Smooth muscle cell (in vitro differentiated cells): ENCODE results near the gene RELL2. TPM values are rescaled to one million over a fixed set of nuclear protein-coding genes. Genes with fewer than 3 reads are reported as not detected.

Source experiments
- DNase-seq: peaks from one replicate; lab custom pipeline; 2025; ENCODE audit not compliant: unreplicated experiment; lab: John Stamatoyannopoulos, UW
- H2AFZ ChIP-seq: fragments of 200-600 bp; sonication (generic); 2 replicates; pipeline ENCODE4 v1.6.0; 2016; ENCODE audit warnings: antibody characterized with exemption, low read depth, mild to moderate bottlenecking
- H3F3A ChIP-seq: fragments of 200-600 bp; sonication (generic); 2 replicates; pipeline ENCODE4 v1.6.0; 2017; ENCODE audit warnings: antibody characterized with exemption, low read depth
- H3K27ac ChIP-seq: fragments of 200-600 bp; sonication (generic); 2 replicates; pipeline ENCODE4 v1.5.1; 2016; ENCODE audit warnings: low read depth, mild to moderate bottlenecking
- H3K27me3 ChIP-seq: fragments of 200-600 bp; sonication (generic); 2 replicates; pipeline ENCODE4 v1.6.1; 2016; ENCODE audit warnings: low read depth, mild to moderate bottlenecking
- H3K36me3 ChIP-seq: fragments of 200-600 bp; sonication (generic); 2 replicates; pipeline ENCODE4 v1.5.1; 2016; ENCODE audit warnings: low read depth
- H3K4me1 ChIP-seq: fragments of 200-600 bp; sonication (generic); 2 replicates; pipeline ENCODE4 v1.5.1; 2016; ENCODE audit warnings: low read depth
- H3K4me2 ChIP-seq: fragments of 200-600 bp; sonication (generic); 2 replicates; pipeline ENCODE4 v1.6.0; 2016; ENCODE audit warnings: mild to moderate bottlenecking
- H3K4me3 ChIP-seq: fragments of 200-600 bp; sonication (generic); 2 replicates; pipeline ENCODE4 v1.5.1; 2016; ENCODE audit warnings: mild to moderate bottlenecking
- H3K79me2 ChIP-seq: fragments of 200-600 bp; sonication (generic); 2 replicates; pipeline ENCODE4 v1.6.0; 2016; ENCODE audit warnings: low read depth, mild to moderate bottlenecking
- H3K9ac ChIP-seq: fragments of 200-600 bp; sonication (generic); 2 replicates; pipeline ENCODE4 v1.6.0; 2016; ENCODE audit warnings: low read depth
- H3K9me3 ChIP-seq: fragments of 200-600 bp; sonication (generic); replicated peaks from 2 replicates; pipeline ENCODE4 v1.5.1; 2016; ENCODE audit warnings: low read depth
- H4K20me1 ChIP-seq: fragments of 200-600 bp; sonication (generic); 2 replicates; pipeline ENCODE4 v1.6.0; 2016; ENCODE audit warnings: low read depth
- CTCF ChIP-seq: fragments of 200-600 bp; sonication (generic); IDR thresholded peaks from 2 replicates; pipeline ENCODE4 v1.5.1; 2017; ENCODE audit warnings: borderline replicate concordance, mild to moderate bottlenecking, antibody characterized with exemption; ENCODE audit not compliant: insufficient read depth, poor library complexity, severe bottlenecking
- WGBS: methylation state at CpG from one replicate; pipeline ENCODE4 v1.1.7; 2016; ENCODE audit warnings: low lambda C conversion rate; 5-methylcytosine and 5-hydroxymethylcytosine counted together
- polyA plus RNA-seq: library from polyadenylated mRNA; unstranded; fragments of >200 nt; fragmentation: Nextera tagmentation; extraction: Ambion mirVana; gene quantifications from 2 replicates; pipeline ENCODE4 v1.2.1, GENCODE V29; 2016
- total RNA-seq: library from RNA; depleted of rRNA; stranded (reverse); fragments of >200 nt; gene quantifications from 2 replicates; pipeline ENCODE4 v1.2.3, GENCODE V29; 2014

RELL2 gene
- total and polyA plus RNA-seq, 2 experiments from 2014 or later = 4.2 to 8.7 TPM

DNA sequence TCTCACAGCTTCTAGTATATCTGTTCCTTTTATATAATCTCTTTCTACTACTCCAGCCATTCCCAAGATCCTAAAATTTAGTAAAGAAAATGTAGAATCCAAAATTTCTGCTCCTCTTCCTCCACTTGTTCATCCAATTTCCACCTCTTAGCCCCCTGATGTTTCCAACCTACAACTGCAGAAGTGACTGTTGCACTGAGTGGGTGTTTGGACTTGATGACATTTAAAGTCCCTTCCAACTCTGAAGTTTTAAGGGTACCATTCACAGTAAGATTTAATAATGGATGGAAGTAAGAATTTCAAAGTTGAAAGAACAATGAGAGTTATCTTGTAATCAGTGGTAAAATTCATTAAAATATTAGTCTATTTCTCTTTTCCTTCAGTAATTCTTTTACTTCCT, 23.5 kb upstream of the RELL2 start:
- H3K4me3 ChIP-seq = no peak overlapping the region
- H3K9me3 ChIP-seq = no peaks in the 10 kb centered on the region
- no peak overlapping the region for H3K9ac ChIP-seq
- H2AFZ ChIP-seq = no peak overlapping the region
- no peak for TF ChIP-seq CTCF
- H3K79me2 ChIP-seq = peaks cover 87% of the 10 kb centered on the region
- no peaks in the 10 kb centered on the region for H3K36me3 ChIP-seq
- H3K27ac ChIP-seq = no peak overlapping the region
- DNase-seq = no peak
- no peak overlapping the region for H3K4me2 ChIP-seq
- no peaks in the 10 kb centered on the region for H3K27me3 ChIP-seq
- peaks cover 8% of the 10 kb centered on the region for H3F3A ChIP-seq
- H3K4me1 ChIP-seq = peaks cover 30% of the 10 kb centered on the region
- H4K20me1 ChIP-seq = peaks cover 63% of the 10 kb centered on the region

DNA sequence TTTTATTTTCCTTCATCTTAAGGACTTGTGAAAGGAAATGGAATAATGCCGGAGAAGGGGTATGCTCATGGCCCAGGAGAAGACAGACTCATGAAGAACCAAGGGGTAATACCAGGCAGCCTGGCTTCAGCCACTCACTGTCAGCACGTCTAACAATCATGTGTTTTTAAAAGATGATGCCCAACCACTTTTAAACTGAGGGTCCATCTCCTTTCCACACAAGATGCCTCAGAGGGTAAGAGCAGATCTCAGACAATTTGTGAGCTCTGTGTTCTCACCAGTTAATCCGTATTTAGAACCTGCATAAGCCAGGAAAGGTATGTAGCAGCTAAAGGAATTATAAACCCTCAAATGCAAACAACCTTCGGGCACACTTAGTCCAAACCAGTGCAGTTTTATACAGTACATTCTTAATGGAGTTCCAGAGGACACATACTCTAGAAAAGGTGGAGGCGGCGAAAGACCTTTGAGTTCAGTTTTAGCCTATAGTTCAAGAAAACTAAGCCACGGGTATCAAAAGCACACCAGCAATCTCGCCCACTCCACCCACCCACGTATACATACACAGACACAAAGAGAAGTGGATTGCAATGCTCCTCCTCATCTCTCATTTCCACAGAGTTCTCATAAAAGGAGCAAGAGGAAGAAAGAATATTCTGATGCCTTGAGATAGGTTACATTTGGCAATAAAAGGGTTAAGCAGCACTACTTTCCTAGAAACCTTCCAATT, 20.6 kb upstream of the RELL2 start:
- no peak overlapping the region for H3K27ac ChIP-seq
- peaks cover 67% of the 10 kb centered on the region for H3K79me2 ChIP-seq

DNA sequence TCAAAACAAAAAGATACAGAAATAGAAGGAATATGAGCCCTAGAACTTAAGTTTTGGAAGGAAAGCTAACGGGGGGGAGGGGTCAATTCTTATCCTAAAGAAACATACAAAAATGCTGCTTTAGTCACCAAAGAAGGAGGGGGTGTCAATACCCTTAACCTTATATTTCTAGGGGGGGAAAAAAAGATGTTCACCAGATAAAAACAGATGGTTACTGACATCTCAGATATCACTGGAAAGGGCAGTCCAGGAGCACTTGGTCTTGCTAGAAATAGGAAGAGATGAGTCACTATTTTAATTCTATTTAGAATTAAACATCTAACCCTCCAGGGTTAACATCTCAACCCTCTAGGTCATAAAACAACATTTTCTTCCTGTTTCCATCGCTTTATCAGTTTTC, 19.7 kb upstream of the RELL2 start:
- Histone ChIP-seq H3K36me3 (no peaks in the 10 kb centered on the region), H4K20me1 (peaks cover 51% of the 10 kb centered on the region), H3K9ac (peak overlapping the region; percentile 90), H3K4me1 (peaks cover 30% of the 10 kb centered on the region), H3K4me2 (peak overlapping the region; percentile 97), H3K79me2 (peaks cover 57% of the 10 kb centered on the region), H3K4me3 (peak overlapping the region; percentile 94), H3K27ac (peak overlapping the region; percentile 77), H2AFZ (no peak overlapping the region), H3F3A (peaks cover 24% of the 10 kb centered on the region), H3K9me3 (no peaks in the 10 kb centered on the region), H3K27me3 (no peaks in the 10 kb centered on the region)
- no peak for DNase-seq
- 73% methylated on average over 2 of the region's 2 CpGs for WGBS
- TF ChIP-seq CTCF = no peak

More for the DNA sequence above, 20.6 kb upstream of the RELL2 start:
- Histone ChIP-seq H3K9me3 (no peaks in the 10 kb centered on the region), H3K4me3 (peak overlapping the region; percentile 94), H2AFZ (no peak overlapping the region), H4K20me1 (peaks cover 52% of the 10 kb centered on the region), H3K4me1 (peaks cover 30% of the 10 kb centered on the region), H3K9ac (no peak overlapping the region), H3K36me3 (no peaks in the 10 kb centered on the region), H3K27me3 (no peaks in the 10 kb centered on the region), H3K4me2 (peak overlapping the region; percentile 97), H3F3A (peaks cover 21% of the 10 kb centered on the region)
- WGBS = 85% methylated on average over 9 of the region's 9 CpGs
- DNase-seq = no peak
- TF ChIP-seq CTCF = no peak

GRCh38 chr5:141617682-141618029, 19.1 kb upstream of the RELL2 start:
- Histone ChIP-seq H3K9me3 (no peaks in the 10 kb centered on the region), H3K27ac (peak overlapping the region; percentile 77), H3K4me3 (peak overlapping the region; percentile 94), H2AFZ (peak overlapping the region; percentile 65), H3K79me2 (peaks cover 52% of the 10 kb centered on the region), H3K27me3 (no peaks in the 10 kb centered on the region), H3K9ac (peak overlapping the region; percentile 90), H3K4me1 (peaks cover 30% of the 10 kb centered on the region), H4K20me1 (peaks cover 47% of the 10 kb centered on the region), H3F3A (peaks cover 24% of the 10 kb centered on the region), H3K4me2 (peak overlapping the region; percentile 97), H3K36me3 (no peaks in the 10 kb centered on the region)
- TF ChIP-seq CTCF = no peak
- DNase-seq = no peak
- WGBS = 21% methylated on average over 9 of the region's 9 CpGs
